Skeletal muscle tissue (tissue), 4 donors: ENCODE measurements around the gene CHN2. TPM values are rescaled to one million over a fixed set of nuclear protein-coding genes. Genes with fewer than 3 reads are reported as not detected.

Source experiments
- H3K27ac ChIP-seq: one replicate; pipeline ENCODE4 v1.7.0; 2013; ENCODE audit warnings: mild to moderate bottlenecking, low read depth, low read length, inconsistent platforms
- H3K27me3 ChIP-seq, 3 donors: one replicate each; pipeline ENCODE4 v1.7.0; 2013; ENCODE audit warnings: low read length in 3 of 3; ENCODE audit not compliant: control insufficient read depth in 3 of 3, insufficient read depth in 3 of 3
- H3K36me3 ChIP-seq, 3 donors: one replicate each; pipeline ENCODE4 v1.7.0; 2013; ENCODE audit warnings: low read length in 3 of 3; ENCODE audit not compliant: control insufficient read depth in 3 of 3, insufficient read depth in 3 of 3
- H3K4me1 ChIP-seq, 3 donors: one replicate each; pipeline ENCODE4 v1.7.0; 2013; ENCODE audit warnings: low read length in 3 of 3, mild to moderate bottlenecking in 3 of 3; ENCODE audit not compliant: control insufficient read depth in 3 of 3, insufficient read depth in 3 of 3
- H3K4me3 ChIP-seq, 3 donors: one replicate each; pipeline ENCODE4 v1.7.0; 2013; ENCODE audit warnings: low read length in 3 of 3
- H3K9ac ChIP-seq, 3 donors: one replicate each; pipeline ENCODE4 v1.7.0; 2013; ENCODE audit warnings: low read length in 3 of 3, mild to moderate bottlenecking in 3 of 3, moderate library complexity in 2 of 3, low read depth in 1 of 3
- H3K9me3 ChIP-seq, 3 donors: one replicate each; pipeline ENCODE4 v1.7.0; 2013; ENCODE audit warnings: low read length in 3 of 3; ENCODE audit not compliant: control insufficient read depth in 3 of 3
- total RNA-seq: library from RNA; depleted of rRNA; stranded (reverse); fragments of >200 nt; gene quantifications from one replicate; pipeline ENCODE4 v1.2.3, GENCODE V29; 2014
- donor health status: Osteomylitis.

CHN2 gene
- total RNA-seq, 1 donor from 2014 or later, result 11.0 TPM

DNA sequence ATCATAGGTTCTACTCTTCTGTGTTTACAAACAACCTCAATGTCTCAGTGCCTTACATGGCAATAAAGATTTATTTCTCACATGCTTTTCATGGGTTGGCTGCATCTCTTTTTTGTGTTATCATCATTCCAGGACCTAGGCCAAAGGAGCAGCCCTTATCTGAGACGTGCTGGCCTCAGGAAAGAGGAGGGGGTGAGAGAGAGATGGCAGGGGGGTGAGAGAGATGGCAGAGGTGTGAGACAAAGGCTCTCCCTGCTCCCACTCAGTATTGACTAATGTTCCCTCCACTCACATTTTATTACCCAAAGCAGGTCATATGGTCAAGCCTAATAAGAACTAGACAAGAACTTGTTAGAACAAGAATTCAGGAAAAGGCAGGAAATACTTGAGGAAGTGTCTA, 249.0 kb downstream of the CHN2 start:
- H3K36me3 ChIP-seq, result peaks cover 0 to 3% (median 0%) of the 10 kb centered on the region in 3 donors
- H3K4me3 ChIP-seq, result no peak overlapping the region
- H3K9me3 ChIP-seq, result no peaks in the 10 kb centered on the region
- no peak overlapping the region for H3K27ac ChIP-seq
- H3K9ac ChIP-seq, result no peak overlapping the region
- H3K4me1 ChIP-seq, result peaks cover 0 to 5% (median 0%) of the 10 kb centered on the region in 3 donors
- no peaks in the 10 kb centered on the region for H3K27me3 ChIP-seq

DNA sequence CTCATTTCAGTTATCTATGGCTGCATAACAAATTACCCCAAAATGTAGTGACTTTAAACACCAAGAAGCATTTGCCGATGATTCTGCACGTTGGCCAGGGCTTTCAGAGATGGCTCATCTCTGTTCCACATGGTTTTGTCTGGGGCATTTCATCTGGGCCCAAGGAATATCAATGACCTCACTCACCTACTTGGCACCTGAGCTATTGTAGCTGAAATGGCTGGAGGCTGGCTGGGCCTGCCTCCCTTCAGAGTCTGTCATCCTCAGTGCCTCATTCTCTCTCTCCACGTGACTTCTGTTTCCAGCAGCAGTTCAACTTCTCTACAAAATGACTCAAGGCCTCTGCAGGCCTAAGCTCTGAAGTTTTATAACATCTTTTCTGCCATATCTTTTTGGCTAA, 249.7 kb downstream of the CHN2 start:
- peaks cover 0 to 5% (median 0%) of the 10 kb centered on the region in 3 donors for H3K4me1 ChIP-seq
- H3K9me3 ChIP-seq, result no peaks in the 10 kb centered on the region
- no peak overlapping the region for H3K9ac ChIP-seq
- H3K4me3 ChIP-seq, result no peak overlapping the region
- no peaks in the 10 kb centered on the region for H3K27me3 ChIP-seq
- H3K27ac ChIP-seq, result no peak overlapping the region
- H3K36me3 ChIP-seq, result peaks cover 0 to 2% (median 0%) of the 10 kb centered on the region in 3 donors

DNA sequence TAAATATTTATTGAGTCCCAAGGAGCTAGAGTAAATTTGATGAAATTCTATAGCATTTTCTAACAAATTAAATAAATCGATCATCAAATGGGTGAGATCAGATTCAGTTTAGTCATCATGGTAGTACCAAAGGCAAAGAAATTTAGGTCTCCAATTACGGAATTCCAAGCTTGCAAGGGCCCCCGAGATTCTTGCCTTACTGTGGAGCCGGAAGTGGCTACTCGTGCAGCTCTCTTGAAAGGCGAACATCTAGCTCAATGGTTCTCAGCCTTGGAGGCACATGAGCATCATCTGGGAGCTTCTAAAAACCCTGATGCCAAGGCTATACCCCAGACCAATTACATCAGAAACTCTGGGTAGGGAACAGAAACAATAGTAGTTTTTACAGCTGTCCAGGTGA, 251.2 kb downstream of the CHN2 start:
- H3K4me1 ChIP-seq, result peaks cover 0 to 5% (median 0%) of the 10 kb centered on the region in 3 donors
- H3K9me3 ChIP-seq, result no peaks in the 10 kb centered on the region
- no peak overlapping the region for H3K4me3 ChIP-seq
- H3K27me3 ChIP-seq, result no peaks in the 10 kb centered on the region
- no peaks in the 10 kb centered on the region for H3K36me3 ChIP-seq
- no peak overlapping the region for H3K9ac ChIP-seq
- no peak overlapping the region for H3K27ac ChIP-seq

DNA sequence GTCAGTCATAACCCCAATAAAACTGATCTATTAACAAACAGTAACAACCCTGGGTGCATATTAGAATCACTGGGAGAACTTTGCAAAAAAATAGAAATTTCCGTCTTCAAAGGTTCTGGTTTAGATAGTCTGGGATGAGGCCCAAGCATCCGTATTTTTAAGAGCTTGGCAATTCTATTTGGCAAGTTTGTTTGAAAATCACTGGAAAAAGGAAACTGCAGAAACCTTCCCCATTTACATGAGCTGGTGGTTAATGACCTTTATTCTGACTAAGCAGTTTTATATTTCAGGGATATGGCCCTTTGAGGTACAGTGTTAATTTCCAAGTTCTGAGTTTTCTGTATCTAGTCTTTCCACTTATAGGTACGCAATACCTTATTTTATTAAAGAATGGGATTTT, 253.3 kb downstream of the CHN2 start:
- Histone ChIP-seq H3K9ac (no peak overlapping the region), H3K9me3 (no peaks in the 10 kb centered on the region), H3K27me3 (no peaks in the 10 kb centered on the region), H3K36me3 (no peaks in the 10 kb centered on the region), H3K27ac (no peak overlapping the region), H3K4me1 (no peaks in the 10 kb centered on the region), H3K4me3 (no peak overlapping the region)

DNA sequence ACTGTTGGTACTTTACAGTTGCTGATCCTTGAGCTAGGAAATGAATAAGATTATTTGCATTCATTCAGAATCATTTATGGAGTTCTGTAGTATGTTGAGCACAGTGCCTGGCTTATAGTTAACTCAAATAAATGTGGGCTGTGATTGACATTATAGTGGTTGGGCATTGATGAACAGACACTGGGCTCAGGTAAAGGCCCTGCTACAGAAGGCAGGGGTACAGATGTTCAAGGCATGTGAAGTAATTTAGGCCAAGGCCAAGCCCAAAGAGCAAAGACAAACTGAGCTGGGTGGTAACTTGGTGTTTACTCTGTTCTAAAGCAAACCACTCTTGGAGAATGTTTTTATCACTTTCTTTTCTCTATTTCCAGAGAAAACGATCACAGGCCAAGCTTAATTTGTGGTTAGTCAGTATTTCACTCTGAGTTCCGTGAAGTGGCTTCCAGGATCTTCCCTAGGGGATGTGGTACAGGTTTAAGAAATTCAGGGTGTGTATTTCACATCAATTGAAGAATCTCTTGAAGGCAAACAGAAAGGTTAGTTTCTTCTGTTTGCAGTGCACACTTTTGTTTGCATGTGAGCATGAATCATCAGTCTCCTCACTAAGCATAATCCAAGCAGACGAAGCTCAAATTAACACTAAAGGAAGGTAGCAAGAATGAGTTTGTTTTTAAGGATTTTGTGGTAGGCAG, 255.1 kb downstream of the CHN2 start:
- Histone ChIP-seq H3K9ac (no peak overlapping the region), H3K27me3 (no peaks in the 10 kb centered on the region), H3K27ac (no peak overlapping the region), H3K9me3 (no peaks in the 10 kb centered on the region), H3K4me3 (no peak overlapping the region), H3K36me3 (no peaks in the 10 kb centered on the region), H3K4me1 (no peaks in the 10 kb centered on the region)

DNA sequence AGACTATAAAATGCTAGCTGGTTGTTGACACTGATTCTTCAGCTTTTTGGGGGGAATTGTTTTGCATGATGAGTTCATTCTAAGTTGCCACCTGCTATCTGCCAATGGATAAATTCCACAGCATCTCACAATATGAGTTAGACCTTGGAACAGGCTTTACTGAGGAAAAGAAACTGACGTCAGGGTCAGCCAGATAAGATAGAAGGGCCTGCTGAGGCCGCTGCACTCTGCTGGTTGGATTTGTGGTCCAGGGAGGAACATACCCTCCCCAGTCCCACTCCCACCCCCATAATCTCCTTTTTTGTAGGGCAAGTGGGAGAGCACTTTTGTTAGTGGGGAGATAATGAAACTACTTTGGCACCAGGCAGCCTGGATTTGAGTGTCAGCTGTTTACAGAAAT, 258.4 kb downstream of the CHN2 start:
- Histone ChIP-seq H3K9me3 (no peaks in the 10 kb centered on the region), H3K4me1 (no peaks in the 10 kb centered on the region), H3K9ac (no peak overlapping the region), H3K36me3 (no peaks in the 10 kb centered on the region), H3K27me3 (no peaks in the 10 kb centered on the region), H3K27ac (no peak overlapping the region), H3K4me3 (no peak overlapping the region)

DNA sequence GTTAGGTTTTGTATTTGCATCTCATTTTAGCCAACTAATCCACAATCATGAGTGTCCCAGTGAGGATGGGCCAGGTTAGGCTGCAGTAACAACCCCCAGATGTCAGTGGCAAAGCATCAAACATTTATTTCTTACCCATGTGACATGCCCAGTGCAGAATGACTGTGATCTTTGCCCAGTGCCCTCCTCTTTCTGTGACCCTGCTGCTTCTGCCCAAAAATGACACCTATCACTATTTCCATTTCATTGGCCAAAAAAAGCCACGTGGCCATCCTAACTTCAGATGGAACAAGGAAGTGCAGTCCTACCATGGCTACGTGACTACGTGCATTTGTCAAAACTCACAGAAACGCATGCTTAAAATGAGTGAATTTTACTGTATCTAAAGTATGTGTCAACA, 259.9 kb downstream of the CHN2 start:
- H3K4me3 ChIP-seq, result no peak overlapping the region
- no peak overlapping the region for H3K9ac ChIP-seq
- no peaks in the 10 kb centered on the region for H3K9me3 ChIP-seq
- no peaks in the 10 kb centered on the region for H3K27me3 ChIP-seq
- H3K27ac ChIP-seq, result no peak overlapping the region
- no peaks in the 10 kb centered on the region for H3K36me3 ChIP-seq
- no peaks in the 10 kb centered on the region for H3K4me1 ChIP-seq

DNA sequence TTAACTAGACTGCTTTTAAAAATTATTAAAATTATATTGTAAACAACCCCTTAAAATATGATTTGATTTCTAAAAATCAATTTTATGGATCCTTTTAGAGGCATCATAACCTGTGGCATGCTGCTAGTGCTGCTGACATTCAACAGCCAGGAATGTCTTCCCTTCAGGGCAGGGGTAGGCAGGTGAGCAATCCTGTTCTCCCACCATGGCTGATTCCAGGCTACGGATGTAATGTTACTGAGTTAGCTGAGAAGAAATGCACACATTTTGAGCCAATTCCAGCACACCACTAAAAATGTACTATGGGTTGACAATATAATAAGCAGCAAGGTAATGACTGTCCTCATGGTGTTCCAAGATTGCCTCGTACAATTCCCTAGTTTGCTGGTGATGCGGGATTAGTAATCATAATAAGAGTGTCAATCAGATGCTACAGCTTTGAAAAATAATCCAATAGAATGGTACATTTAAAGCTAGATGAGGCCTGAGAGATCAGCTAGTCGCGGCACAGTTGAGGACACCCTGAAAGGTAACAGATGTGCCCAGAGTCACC, 260.4 kb downstream of the CHN2 start:
- H3K9me3 ChIP-seq, result no peaks in the 10 kb centered on the region
- no peak overlapping the region for H3K9ac ChIP-seq
- H3K4me1 ChIP-seq, result no peaks in the 10 kb centered on the region
- H3K36me3 ChIP-seq, result no peaks in the 10 kb centered on the region
- no peak overlapping the region for H3K4me3 ChIP-seq
- no peaks in the 10 kb centered on the region for H3K27me3 ChIP-seq
- no peak overlapping the region for H3K27ac ChIP-seq

DNA sequence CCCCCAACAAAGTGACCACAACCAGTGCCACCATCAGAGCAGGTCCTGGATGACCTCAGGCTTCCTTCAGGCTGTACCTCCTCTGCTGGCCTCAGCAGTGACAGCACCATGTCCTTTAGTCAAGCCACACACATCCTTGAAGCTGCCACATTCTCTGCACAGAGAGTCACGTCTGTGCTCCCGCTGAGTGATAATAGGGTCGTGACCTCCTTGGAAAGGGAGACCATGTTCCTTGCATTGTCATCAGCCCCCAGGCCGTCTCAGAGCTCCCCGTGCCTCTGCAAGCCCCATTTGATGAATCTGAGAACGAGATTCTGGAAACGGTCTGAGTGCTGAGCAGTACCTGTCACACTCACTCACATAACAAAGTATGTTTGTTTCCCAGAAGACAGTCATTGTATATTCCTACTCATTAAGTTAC, 262.6 kb downstream of the CHN2 start:
- Histone ChIP-seq H3K4me1 (no peaks in the 10 kb centered on the region), H3K9me3 (no peaks in the 10 kb centered on the region), H3K27me3 (no peaks in the 10 kb centered on the region), H3K4me3 (no peak overlapping the region), H3K27ac (no peak overlapping the region), H3K36me3 (no peaks in the 10 kb centered on the region), H3K9ac (no peak overlapping the region)

DNA sequence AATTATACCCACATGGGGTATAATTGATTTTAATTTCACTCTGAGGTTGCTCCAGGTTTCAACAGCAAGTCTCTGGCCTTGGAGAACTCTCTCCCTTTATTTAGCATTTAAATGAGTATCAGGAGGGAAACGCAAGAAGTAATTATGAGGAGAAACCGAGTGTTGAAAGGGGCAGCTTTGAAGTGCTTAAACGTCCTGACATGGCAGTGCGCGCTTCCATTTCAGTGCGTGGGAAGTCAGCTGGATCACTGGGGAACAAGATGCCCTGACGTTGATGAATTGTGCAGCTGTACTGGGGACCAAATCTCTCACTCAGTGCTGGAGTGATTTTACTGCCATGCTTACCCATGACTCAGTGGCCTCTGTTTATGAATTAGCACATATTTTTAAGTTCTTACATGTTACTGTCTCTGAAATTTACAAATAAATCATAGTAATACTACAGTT, 263.0 kb downstream of the CHN2 start:
- H3K9me3 ChIP-seq, result no peaks in the 10 kb centered on the region
- H3K27me3 ChIP-seq, result no peaks in the 10 kb centered on the region
- H3K27ac ChIP-seq, result no peak overlapping the region
- no peak overlapping the region for H3K4me3 ChIP-seq
- H3K9ac ChIP-seq, result no peak overlapping the region
- no peaks in the 10 kb centered on the region for H3K36me3 ChIP-seq
- H3K4me1 ChIP-seq, result no peaks in the 10 kb centered on the region
